ENCODE results near the gene CYB5R3.
"Not testable (repeated sequence)": the region's sequence is repeated elsewhere in the genome, so short reads cannot be mapped to it uniquely, and the experiment has no call there.

The CYB5R3 gene

DNA sequence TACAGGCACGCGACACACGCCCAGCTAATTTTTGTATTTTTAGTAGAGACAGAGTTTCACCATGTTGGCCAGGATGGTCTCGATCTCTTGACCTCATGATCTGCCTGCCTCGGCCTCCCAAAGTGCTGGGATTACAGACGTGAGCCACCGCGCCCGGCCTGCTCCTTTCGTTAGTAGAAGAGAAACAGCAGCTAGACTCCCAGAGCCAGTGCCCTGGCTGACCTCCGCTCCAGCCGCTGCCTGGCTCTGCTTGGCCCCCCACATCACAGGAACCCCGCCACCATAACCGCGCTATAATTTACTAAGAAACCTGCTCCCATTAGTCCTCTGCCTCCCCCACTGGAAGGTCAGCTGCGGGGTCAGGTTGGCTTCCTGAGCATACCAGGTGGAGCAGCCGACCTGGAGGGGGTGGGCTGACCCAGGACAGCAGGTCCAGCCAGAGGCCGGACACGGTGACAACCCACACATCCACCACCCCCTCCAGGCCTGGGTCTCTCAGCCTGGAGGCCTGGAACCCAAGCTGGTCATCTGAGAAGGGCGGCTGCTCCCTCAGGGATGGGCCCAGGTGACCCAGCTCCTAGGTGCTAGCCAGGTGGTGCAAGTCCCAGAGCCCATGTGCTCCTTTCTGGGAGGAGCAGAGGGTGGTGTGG, 27.0 kb downstream of the CYB5R3 start:
- DNase-seq: no peak

DNA sequence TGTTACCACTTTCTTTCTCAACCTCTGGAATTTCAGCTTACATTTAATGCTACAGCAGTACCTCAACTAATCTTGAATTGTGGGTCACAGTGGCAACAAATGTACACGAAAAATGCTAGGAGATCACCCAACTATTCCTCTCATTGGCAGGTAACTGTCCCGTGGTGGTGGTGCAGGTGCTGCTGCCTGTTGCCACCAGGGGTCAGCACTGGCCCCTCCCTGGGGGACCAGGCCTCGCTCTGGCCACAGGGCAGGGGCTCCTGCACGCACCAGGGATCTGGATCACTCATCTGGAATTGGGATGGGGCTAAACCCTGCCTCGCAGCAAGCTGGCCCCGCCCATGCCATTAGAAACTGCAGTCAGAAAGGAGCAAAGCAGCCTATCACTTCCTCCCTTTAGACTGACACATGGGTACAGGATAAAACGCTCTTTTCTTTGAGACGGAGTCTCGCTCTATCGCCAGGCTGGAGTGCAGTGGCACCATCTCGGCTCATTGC, 27.6 kb downstream of the CYB5R3 start:
- peak; percentile 76 for DNase-seq

DNA sequence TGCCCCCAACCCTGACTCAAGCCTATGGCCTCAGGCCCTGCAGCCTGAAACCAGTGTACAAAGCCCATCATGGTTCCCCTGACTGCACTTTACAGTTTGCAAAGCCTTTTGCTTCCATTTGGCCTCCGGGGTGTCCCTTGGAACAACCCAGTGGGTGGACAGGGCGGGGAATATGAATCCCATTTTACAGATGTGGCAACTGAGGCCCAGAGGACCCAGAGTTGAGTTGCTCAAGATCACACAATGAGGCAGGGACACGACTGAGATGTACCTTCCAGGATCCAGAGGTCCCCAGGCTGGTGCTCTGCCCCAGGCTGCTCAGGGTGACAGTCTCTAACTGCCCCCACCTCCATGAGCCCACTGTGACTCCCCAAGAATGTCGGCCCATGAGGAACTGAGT, 29.1 kb downstream of the CYB5R3 start:
- DNase-seq: no peak

DNA sequence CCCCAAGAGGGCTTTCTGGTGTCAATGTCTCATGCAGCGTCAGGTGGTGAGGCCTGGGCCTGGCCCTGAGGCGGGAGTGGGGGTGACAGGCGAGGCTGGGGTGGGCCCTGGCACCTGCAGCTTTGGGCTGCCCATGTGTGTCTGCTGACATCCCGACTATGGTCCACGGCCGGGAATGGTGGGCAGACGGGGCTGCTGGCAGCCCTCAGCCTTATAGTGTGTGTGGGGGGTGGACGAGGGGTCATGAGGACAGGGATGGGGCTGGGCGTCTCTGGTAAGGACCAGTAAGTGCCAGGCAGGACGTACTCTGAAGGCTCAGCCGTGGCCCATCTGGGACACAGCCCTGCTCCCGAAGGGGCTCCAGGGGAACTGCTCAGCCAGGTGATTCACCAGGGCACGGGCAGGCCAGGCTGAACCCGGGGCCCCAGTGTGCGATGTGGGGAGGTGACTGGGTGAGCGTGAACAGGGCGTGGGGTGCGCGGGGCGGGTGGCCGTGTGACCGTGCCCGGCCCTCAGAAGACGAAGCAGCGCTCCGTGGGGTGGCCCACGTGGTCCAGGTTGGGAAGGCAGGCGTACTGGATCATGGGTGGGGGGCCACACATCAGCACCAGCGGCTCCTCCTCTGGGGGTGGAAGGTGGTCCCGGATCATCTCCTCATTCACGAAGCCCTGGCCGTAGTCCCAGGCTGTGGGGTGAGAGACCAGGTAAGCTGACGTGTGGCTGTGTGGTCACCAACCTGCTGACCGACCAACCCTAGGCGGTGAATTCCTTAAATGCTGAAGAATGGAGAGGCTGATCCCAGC, 29.7 kb downstream of the CYB5R3 start:
- no peak for DNase-seq

DNA sequence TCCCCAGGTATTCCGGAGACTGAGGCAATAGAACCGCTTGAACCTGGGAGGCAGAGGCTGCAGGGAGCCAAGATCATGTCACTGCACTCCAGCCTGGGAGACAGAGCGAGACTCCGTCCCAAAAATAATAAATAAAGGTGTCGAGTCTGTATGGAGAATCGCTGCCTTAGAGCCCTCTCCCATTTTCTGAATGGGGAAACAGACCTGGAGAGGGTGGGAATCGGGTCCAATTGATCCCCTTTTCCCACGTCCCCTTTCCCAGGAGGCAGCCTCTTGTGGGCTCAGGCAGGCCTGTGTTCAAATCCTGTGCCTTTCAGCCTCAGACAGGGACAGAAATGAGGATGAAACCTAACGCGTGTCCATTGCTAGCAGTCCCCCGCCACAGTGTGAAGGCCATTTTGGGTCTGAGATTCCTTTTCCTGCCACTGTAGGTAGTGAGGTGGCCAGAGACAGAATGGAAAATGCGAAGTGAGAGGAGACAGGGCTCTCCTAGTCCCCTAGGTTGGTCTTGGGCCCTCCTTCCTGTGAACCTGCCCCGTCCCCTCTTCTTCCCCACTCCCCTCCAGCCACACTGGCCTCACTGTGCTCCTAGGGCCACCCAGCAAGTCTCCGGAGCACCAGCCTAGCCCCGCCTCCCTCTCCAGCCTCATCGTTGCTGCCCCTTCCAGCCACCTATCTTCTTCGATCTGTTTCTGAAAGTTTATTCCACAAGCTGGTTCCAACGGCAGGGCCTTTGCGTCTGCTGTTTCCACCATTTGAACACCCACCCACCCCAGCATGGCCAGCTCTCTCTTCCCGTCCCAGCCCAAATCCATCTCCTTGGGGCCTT, 31.8 kb downstream of the CYB5R3 start:
- peak; percentile 34 for DNase-seq

DNA sequence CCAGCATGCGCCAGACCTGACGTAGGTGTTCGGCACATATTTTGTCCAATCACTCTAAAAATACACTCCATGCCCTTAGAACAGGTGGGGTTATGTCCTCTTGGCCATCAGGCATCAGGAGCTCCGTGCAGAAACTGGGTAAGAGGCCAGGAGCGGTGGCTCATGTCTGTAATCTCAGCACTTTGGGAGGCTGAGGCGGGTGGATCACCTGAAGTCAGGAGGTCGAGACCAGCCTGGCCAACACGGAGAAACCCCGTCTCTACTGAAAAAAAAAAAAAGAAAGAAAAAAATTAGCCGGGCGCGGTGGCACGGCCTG, 33.4 kb downstream of the CYB5R3 start:
- DNase-seq: peak; percentile 88

DNA sequence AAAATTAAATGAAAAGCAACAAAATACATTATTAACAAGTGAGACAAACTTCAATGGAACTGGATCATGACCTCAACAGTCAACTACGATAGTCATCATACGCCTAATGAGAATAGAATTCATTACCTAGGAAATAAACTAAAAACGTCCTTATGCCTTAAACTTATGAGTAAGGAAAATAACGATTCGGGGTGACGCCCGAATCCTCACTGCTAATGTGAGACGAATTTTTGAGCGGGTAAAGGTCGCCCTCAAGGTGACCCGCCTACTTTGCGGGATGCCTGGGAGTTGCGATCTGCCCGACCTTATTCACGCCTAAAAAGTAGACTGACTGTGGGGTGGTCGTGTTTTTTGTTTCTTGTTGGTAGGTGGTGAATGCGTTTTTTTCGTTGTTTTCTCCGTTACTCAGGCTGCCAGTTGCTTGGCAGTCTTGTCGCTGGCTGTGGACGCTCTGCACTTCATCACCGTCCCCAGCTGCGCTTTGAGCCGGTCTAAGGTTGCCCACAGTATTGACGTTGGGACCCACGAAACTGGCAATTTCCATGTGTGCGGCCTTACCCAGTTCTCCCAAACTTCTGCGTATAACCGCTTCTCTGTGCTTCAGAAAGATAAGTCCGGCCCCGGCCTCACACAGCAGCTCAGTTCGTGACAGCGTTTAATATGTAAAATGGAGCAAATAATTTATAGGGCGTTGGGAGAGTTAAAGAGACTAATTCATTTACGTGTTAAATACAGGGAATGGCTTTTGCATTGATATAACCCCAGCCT, 33.9 kb downstream of the CYB5R3 start:
- DNase-seq: peak; percentile 99

DNA sequence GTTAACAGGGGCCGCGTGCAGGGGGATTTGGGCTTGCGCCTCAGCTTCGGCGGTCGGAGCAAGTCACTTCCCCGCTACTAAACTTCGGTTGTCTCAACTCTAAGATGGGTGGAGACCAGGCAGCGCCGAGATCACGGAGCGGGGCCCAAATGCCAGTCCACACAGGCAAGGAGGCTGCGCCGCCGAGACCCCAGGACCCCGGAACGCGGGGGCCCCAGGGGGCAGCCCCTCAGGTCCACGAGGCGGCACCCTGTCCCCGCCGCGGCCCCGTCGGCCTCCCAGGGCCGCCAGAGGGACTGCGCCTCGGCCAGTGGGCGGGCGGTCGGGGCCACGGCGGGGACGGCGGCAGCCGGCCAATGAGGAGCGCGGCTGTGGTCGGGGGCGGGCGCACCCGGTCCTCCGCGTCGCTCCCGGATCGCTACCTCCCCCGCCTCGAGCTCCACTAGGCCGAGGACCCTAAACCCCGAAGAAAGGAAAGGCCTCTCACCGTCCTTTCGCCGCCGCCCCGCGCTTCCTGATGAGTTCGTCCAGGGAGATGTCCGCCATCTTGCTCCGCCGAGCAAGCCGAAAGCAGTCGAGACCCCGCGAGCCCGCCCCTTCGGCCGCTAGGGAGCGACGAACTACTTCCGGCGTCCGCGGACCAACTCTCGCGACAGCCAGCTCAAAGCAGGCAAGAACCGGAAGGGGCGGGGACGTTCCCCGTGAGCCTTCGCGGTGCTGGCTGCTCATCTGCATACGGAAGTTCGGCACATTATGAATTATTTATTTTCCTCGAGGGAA, 34.7 kb downstream of the CYB5R3 start, which contains the start of gene POLDIP3:
Gene POLDIP3, minus strand, starts transcription at position 572 of the 780 bp plus-strand sequence. Its CDS starts 26 bp downstream, at position 546.
- peak; percentile 98 for DNase-seq

DNA sequence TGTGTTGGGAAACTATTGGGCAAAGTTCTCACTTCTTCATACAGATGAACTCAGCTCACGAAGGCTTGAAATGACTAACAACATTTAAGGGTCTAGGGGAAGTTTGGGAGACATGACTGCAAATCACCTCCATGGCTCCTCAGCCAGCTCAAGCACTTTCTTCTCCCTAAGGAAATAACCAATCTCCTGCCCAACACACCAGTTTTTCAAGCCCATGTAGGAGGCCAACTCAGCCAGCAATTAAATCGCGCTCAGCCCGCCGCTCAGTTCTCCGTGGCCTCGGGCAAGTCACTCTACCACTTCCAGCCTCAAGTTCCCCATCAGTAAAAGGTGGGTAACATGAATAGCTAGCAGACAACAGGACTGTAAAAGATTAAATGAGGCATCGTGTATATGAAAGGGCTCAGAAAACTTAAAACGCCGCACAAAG, 35.3 kb downstream of the CYB5R3 start:
- peak; percentile 43 for DNase-seq

DNA sequence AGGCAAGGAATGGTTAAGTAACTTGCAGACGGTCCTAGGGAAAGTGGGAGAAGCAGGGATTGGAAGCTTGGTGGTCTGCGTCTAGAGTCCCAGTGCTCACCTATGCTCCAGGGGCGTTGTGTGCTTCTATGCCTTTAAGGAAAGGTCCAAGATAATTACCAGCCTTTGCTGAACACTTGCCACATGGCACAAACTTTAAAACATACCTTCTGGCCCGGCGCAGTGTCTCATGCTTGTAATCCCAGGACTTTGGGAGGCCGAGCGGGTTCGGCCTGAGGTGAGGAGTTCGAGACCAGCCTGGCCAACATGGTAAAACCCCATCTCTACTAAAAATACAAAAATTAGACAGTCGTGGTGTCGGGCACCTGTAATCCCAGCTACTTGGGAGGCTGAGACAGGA, 36.9 kb downstream of the CYB5R3 start:
- no peak for DNase-seq

DNA sequence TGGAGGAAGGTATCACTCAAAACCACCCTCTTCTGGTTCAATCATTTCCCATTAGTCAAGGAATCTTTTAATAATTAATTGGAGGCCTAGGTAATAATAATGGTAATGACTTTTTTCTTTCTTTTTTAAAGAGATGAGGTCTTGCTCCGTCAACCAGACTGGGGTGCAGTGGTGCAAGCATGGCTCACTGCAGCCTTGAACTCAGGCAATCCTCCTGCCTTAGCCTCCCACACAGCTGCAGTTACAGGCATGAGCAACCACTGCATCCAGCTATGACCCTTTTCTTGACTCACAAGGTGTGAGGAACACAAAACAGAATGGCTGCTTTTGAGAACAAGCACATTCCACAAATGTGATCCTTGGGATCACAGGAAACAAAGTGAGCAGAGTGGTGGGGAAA, 38.1 kb downstream of the CYB5R3 start:
- DNase-seq: no peak

DNA sequence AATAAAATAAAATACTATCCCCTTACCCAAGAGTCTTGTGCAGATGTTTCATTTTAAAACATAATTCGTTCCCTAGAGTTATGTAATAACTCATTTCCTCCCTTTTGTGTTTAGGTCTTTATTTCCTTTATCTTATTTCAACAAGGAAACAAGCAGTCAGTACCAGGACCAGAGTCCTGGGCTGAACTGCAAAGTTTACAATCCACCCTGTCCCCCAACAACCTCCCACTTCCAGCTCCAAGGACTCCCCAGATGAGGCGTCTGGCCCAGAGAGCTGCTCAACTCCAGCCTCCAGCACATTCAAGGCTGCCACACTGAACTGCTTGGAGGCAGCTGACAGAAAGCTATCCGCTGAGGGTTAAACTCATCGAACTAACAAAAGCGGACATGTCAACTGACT, 39.0 kb downstream of the CYB5R3 start:
- DNase-seq: no peak

DNA sequence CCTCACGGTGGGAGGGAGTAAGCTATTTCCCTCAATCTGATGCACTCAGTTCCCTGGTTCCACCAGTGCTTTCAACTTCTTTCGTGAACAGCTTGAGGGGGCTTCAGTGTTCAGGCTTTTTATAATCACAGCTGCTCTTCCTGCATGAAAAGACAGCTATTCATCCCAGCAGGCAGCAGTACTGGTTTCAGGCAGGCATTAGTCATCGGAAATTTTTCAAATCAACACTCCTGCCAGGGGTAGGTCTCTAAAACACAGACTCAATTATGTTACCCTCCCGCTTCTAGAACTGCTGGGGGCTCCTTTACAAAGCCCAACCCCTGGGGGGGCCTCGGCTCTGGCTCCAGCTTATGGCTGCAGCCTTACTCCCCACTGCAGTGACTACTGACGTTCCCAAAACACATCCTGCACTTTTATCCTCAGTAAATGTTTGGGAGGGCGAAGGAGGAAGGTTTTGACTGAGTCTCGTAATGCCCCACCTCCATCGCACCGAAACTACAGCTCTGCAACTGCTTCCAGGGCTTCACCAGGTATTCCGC, 40.3 kb downstream of the CYB5R3 start:
- DNase-seq: no peak

DNA sequence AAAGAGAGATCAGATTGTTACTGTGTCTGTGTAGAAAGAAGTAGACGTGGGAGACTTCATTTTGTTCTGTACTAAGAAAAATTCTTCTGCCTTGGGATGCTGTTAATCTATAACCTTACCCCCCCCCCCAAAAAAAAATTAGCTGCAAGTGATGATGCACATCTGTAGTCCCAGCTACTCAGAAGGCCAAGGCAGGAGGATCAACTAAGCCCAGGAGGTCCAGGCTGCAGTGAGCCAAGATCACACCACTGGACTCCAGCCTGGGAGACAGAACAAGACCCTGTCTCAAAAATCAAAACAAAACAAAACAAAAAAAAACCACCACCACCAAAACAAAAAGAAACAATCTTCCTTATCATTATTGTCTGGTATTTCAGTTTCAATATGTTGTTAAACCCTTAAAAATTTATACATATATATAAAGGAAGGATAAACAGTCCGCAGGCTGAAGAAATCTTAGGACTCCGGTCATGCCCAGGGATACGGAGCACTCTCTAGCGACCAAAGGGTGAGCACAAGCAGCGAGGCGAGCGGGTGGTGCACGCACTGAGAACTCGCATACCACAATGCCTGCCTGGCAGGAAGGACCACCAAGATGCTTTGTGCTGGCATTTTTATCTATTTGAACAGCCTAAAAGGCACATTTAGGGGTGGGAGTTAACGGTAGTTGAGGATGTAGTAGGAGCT, 40.9 kb downstream of the CYB5R3 start:
- no peak for DNase-seq

DNA sequence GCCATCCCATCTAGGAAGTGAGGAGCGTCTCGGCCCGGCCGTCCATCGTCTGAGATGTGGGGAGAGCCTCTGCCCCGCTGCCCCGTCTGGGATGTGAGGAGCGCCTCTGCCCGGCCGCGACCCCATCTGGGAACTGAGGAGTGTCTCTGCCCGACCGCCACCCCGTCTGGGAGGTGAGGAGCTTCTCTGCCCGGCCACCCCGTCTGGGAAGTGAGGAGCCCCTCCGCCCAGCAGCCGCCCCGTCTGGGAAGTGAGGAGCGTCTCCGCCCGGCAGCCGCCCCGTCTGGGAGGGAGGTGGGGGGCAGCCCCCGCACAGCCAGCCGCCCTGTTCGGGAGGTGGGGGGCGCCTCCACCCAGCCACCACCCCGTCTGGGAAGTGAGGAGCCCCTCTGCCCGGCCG, 41.6 kb downstream of the CYB5R3 start:
- not testable (repeated sequence) for DNase-seq

DNA sequence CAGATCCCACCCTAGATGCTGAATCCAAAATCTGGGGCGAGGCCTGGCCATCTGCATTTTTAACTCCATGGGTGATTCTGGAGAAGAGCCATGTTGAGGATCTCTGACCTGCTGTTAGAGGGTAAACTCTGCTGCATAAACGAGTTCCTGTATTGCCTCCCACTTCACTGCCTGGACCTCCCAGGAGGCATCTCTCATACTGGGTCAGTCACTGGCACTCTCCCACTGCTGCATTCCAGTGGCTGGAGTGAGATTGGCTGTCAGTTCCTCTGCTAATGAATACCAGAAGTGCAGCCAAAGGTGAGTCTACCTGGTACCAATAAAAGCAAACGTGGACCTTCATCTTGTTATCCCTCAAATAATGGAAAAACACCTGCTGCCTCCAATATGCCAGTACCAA, 44.8 kb downstream of the CYB5R3 start:
- DNase-seq: no peak

DNA sequence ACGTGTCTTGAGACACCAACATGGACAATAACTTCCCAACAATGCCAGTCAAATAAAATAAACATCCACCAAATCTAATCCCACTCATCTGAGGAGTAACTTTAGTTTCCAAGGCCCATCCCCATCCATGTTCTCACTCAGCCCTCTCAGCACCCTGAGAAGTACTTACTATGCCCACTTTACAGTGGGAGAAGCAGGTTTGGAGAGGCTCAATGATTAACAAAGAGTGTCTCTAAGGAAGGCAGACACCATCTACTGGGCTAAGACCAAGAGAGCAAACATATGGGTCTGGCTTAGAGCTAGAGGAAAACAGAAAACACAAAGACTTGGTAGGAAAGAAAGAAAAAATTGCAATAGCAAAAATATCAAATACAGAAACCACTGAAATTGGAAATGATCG, 45.8 kb downstream of the CYB5R3 start:
- DNase-seq: no peak

DNA sequence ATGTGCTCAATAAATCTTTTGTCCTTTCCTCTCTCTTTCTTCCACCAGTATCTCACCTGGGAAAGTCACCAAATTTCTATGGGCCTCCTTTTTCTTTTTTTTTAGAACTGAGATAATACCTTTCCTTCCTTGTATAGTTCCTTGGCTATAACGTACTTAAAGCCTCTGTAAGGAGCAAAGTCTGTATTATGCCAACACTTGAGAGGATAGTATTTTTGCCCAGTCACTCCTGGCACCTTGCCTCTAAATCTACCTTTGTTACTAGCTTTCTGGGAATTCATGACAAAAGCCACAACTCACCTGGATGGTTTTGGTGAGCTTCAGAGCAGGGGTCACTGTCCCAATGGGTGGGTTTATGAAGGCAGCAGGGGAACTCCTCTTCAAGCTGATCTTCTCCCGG, 46.7 kb downstream of the CYB5R3 start:
- DNase-seq: no peak

DNA sequence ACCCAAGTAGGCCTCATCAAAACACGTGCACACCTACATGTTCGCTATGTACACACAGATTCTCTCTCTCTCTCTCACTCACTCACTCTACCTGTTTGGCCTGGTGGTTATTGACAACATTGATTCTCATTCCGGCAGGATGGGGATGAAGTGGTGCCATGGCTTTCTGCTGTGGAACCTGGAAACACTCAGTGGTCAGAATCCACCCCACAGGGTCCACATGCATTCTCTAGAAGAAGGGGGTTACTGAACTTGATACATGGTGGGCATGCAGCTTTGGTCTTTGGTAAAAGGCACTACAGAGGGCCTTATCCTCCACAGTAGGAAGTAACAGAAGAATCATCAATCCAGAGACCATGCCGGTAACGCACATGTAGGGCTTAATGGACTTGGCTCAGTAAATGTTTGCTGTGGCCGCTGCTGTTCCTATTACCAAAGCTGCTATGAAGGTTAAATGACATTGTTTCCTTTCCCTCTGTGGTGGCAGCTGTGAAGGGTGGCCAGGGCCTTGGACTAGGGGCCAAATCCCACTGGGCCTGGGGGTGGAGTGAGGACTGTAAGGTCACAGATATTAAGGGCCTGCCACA, 47.2 kb downstream of the CYB5R3 start:
- DNase-seq: no peak

DNA sequence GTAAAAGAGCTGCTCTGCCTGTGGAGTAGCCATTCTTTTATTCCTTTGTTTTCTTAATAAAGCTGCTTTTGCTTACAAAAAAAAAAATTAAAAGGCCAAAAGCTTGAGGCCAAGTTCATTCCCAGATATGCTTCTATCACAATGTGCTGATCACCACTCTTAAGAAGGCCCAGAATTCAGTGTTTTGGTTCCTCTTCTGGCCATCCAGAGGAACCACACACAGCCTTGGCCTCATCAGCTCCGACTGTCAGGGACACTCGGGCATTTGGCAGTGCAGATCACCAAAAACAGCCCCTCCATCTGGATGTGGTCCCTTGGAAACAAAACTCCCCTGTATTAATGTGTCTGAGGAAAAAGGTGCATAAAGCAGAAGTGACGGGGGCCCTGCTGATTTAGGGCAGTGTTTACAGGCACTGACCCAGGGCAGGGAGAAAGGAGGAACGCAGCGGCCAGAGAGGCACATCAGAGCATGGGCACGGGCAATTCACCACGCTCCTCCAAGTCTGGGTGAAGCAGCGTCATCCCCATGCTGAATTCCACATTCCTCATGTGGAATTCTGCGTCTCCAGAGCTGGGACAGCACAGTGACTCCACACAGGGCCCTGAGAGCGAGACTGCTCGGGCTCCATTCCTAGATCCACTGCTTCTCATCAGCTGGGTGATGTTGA, 52.2 kb downstream of the CYB5R3 start:
- no peak for DNase-seq

Data from DMS53 (cell line).